ENCODE data around the gene ABL2.
"Not testable (repeated sequence)": the region's sequence is repeated elsewhere in the genome, so short reads cannot be mapped to it uniquely, and the experiment has no call there.

Gene ABL2

GRCh38 chr1:179178950-179179349 is 50.5 kb downstream of the ABL2 start:
- H3K4me3 ChIP-seq (ENCODE audit: low read depth, low read length) = no peak overlapping the region

DNA sequence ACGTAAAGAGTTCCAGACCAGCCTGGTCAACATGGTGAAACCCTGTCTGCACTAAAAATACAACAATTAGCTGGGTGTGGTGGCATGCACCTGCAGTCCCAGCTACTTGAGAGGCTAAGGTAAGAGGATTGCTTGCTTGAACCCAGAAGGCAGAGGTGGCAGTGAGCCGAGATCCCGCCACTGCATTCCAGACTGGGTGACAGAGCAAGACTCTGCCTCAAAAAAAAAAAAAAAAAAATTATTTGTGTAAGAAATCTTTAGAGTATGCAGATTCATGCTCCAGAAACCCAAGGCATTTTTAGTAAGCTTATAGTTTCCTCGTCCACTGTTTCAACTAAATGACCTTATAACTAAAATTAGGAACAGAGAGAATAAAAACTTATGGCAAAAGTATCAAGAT is 51.3 kb downstream of the ABL2 start:
- H3K4me3 ChIP-seq (ENCODE audit: low read depth, low read length) = no peak overlapping the region
- TF ChIP-seq, protein P1, sequence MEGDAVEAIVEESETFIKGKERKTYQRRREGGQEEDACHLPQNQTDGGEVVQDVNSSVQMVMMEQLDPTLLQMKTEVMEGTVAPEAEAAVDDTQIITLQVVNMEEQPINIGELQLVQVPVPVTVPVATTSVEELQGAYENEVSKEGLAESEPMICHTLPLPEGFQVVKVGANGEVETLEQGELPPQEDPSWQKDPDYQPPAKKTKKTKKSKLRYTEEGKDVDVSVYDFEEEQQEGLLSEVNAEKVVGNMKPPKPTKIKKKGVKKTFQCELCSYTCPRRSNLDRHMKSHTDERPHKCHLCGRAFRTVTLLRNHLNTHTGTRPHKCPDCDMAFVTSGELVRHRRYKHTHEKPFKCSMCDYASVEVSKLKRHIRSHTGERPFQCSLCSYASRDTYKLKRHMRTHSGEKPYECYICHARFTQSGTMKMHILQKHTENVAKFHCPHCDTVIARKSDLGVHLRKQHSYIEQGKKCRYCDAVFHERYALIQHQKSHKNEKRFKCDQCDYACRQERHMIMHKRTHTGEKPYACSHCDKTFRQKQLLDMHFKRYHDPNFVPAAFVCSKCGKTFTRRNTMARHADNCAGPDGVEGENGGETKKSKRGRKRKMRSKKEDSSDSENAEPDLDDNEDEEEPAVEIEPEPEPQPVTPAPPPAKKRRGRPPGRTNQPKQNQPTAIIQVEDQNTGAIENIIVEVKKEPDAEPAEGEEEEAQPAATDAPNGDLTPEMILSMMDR (IDR thresholded peaks at IDR 0.05; ENCODE audit: low read depth, low read length) = no peak

More at GRCh38 chr1:179178950-179179349, 50.5 kb downstream of the ABL2 start:
- TF ChIP-seq, protein P1 (IDR thresholded peaks at IDR 0.05; ENCODE audit: low read depth, low read length) = no peak

DNA sequence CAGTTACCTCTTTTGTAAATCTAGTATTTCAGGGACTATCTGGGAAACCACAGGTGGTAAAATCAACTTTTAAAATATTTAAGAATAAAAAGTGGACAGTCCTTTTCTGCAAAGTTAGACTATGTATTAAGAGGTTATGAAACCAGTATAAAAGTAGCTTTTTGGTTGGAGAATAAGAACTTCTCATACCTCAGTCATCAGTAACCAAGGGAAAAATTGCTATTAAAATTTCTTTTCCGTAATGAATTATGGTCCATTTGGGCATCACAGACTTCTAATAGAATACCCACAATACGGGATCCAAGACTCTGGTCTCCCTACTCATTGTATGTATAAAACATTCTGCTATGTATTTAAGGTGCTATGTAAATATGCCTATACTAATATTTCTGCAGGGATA is 51.9 kb downstream of the ABL2 start:
- TF ChIP-seq, protein P1 (IDR thresholded peaks at IDR 0.05; ENCODE audit: low read depth, low read length) = no peak

GRCh38 chr1:179177182-179177581 is 52.3 kb downstream of the ABL2 start:
- H3K4me3 ChIP-seq (ENCODE audit: low read depth, low read length) = no peak overlapping the region
- TF ChIP-seq, protein P1 (IDR thresholded peaks at IDR 0.05; ENCODE audit: low read depth, low read length) = no peak

More for the DNA sequence above, 51.9 kb downstream of the ABL2 start:
- H3K4me3 ChIP-seq (ENCODE audit: low read depth, low read length) = no peak overlapping the region

- TF ChIP-seq, protein P1 (IDR thresholded peaks at IDR 0.05; ENCODE audit: low read depth, low read length) = no peak
- no peak overlapping the region for H3K4me3 ChIP-seq (ENCODE audit: low read depth, low read length)
Observed at GRCh38 chr1:179175011-179175841, 54.3 kb downstream of the ABL2 start.

DNA sequence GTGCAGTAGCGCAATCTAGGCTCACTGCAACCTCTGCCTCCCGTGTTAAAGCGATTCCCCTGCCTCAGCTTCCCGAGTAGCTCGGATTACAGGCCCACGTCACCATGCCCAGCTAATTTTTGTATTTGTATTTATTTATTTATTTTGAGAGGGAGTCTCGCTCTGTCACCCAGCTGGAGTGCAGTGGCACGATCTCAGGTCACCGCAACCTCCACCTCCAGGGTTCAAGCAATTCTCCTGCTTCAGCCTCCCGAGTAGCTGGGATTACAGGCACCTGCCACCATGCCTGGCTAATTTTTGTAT is 59.1 kb downstream of the ABL2 start:
- H3K4me3 ChIP-seq (ENCODE audit: low read depth, low read length) = not testable (repeated sequence)

DNA sequence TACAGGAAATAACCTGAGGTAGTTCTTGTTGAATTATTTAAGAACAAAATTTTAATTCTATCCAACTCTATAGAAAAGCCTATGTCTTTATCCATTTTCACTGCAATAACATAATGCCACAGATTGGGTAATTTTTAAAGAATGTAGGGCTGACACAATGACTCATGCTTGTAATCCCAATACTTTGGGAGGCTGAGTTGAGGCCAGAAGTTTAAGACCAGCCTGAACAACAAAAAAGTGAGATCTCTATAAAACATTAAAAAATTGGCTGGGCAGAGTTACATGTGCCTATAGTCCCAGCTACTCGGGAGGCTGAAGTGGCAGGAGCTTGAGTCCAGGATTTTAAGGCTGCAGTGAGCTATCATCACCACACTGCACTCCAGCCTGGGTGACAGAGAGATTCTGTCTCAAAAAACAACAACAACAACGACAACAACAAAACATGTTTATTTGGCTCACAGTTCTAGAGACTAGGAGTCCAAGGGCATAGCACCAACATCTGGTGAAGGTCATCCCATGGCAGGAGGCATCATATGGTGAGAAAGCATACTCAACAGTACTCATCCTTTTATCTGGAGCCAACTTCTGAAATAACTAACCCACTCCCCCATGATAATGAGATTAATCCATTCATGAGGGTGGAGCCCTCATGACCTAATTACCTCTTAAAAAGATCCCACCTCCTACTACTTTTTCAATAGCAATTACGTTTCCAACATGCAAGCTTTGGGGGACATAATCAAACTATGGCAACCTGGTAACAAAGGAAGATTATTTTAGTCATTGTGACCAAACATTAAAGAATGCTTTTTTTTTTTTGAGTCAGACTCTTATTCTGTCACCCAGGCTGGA is 59.6 kb downstream of the ABL2 start:
- TF ChIP-seq, protein P1 (IDR thresholded peaks at IDR 0.05; ENCODE audit: low read depth, low read length) = no peak
- H3K4me3 ChIP-seq (ENCODE audit: low read depth, low read length) = no peak overlapping the region
